Dedifferentiated amniotic fluid mesenchymal stem cell (primary cell): ENCODE results near the gene ITGB2.

Source experiments
- DNase-seq: peaks from one replicate; pipeline ENCODE4 v3.0.0-alpha.2; 2016; ENCODE audit errors: extremely low spot score

The ITGB2 gene

GRCh38 chr21:44955141-44955797, 34.6 kb upstream of the ITGB2 start:
- DNase-seq = no peak

DNA sequence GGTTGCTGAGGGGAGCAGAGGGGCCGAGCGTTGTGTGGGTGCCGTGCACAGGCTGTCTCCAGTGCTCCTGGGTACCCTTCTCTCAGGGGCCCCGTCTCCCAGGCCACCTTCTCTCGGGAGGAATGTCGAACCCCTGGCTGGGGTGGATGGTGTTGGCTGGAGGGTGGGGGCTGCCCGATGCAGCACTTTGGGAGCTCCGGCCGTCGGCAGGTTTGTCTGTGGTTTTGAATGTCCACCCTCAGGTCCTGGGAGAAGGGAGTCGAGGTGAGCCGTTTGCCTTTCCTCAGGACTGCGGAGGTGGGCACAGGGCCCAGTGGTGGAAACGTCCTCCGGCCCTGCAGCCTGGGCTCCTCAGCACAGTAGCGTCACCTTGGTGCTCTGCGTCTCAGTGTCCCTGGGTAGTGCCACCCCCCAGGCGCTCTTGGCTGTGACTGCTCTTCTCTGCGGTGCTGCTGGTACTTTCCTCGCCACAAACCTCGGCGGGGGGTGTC, 33.6 kb upstream of the ITGB2 start:
- DNase-seq = no peak

- no peak for DNase-seq
Measured at GRCh38 chr21:44953628-44954021, 32.9 kb upstream of the ITGB2 start.

DNA sequence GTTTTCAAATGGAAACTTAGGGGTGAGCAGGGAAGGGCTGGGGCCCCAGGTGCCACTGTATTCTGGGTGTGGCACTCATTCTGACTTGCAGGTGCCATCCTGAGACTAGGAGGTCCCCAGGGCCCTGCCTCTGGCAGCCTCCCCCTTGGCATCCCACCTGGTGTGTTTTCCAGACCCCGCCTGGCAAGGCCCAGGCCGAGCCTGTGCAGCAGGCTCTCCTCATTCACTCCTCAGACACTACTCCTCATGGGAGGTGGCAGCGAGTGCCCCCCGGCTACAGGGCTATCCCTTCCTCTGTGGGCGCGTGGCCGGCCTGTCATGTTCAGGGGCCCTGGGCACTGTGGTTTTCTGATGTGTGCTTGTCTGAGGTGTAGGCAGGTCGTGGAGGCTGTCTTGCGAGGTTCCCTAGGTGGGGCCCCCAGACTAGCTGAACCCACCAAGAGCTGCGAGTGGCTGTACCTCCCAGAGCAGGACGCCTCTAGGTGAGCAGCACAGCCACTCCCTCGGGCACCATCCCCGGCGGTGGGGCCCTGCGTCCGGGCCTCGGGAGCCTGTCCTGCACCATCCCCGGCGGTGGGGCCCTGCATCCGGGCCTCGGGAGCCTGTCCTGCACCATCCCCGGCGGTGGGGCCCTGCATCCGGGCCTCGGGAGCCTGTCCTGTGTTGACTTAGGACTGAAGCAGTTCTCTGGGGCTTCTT, 32.4 kb upstream of the ITGB2 start:
- DNase-seq = no peak

- DNase-seq = no peak
Measured at GRCh38 chr21:44952116-44952928, 31.6 kb upstream of the ITGB2 start.

- DNase-seq = no peak
Measured at GRCh38 chr21:44951186-44951915, 30.7 kb upstream of the ITGB2 start.

DNA sequence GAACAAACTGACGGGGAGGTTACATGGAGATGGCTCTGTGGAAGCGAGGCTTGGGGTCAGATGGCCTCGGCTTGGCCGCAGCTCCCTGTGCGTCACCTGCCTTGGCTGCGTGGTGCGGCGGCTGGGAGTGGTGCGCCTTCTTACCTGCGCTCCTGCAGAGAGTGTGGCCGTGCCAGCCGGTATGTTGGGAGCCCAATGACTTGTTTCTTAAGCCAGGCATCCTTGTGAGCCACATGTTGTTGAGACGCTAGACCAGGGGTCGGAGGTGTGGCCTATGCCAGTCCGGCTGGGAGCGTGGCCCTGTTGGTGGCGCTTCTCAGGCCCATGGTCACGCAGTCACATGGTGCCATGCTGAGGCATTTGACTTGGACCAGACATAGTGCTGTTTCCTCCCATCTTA, 29.7 kb upstream of the ITGB2 start:
- DNase-seq = no peak

GRCh38 chr21:44949779-44950198, 29.1 kb upstream of the ITGB2 start:
- peak; percentile 26 for DNase-seq

DNA sequence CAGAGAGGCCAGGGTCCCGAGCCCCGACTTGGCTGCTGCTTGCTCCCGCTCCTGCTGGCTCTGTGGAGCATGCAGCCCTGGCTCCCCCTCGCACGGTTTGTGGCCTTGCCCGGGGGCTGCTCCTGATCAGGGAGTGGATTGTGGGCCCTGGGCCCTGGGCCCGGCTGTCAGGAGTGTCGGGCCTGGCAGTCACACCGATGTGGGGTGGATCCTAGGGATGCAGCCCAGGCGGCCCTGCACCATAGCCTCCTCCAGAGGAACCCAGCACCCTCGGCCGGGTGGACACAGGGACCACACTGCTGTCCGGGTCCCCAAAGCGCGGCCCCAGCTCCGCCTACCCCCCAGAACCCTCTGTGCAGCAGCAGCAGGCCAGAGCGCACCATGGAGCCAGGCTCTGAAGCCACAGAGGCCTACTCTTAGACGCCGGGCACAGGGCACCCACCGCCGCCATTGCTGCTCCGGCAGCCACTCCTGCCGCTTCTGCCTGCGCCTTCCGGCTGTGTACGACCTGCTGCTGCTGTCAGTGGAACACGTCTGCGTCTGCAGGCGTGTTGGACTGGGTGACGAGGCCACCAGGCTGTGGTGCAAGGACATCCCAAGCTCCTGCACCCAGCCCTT, 28.6 kb upstream of the ITGB2 start:
- no peak for DNase-seq

- DNase-seq = no peak
Measured at GRCh38 chr21:44948426-44949120, 27.9 kb upstream of the ITGB2 start.

- DNase-seq = no peak
Measured at GRCh38 chr21:44947930-44948331, 27.2 kb upstream of the ITGB2 start.

GRCh38 chr21:44947111-44947929, 26.6 kb upstream of the ITGB2 start:
- DNase-seq = no peak

DNA sequence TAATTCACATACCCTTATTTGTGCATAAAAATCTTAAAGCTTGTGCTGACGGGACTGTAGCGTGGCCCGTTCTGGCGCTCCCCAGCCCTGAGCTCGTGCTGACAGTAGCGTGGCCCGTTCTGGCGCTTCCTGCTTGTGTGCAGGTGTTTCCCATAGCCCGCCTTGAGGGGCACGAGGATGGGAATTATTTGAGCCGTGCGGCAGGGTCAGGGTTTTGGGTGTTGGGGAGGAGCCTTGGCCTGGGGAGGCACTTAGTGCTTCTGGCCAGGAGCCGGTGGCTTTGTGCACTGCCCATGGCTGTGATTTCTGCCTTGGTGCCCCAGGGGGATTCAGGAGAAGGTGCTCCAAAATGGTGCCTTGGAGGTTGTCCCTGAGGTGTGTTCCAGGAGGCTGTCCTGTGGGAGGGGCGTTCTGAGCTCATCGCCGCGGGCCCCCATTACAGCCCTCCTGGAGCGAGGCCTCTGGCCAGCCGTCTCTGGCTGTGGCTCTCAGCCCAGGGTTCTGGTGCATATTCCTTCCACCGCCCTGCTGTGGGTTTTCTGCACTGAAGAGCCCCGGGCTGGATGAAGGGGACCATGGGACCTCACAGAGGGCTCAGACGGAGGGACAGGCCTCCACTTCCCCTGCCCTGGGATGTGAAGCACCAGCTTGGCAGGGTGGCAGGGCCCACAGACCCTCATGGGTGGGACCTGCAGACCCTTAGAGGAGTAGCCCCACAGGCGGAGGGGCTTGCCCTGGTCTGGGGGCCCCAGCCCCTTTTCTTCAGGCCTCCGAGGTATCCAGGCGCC, 25.7 kb upstream of the ITGB2 start:
- DNase-seq = no peak

GRCh38 chr21:44944596-44944995, 23.9 kb upstream of the ITGB2 start:
- no peak for DNase-seq

GRCh38 chr21:44943686-44944550, 23.2 kb upstream of the ITGB2 start:
- no peak for DNase-seq

DNA sequence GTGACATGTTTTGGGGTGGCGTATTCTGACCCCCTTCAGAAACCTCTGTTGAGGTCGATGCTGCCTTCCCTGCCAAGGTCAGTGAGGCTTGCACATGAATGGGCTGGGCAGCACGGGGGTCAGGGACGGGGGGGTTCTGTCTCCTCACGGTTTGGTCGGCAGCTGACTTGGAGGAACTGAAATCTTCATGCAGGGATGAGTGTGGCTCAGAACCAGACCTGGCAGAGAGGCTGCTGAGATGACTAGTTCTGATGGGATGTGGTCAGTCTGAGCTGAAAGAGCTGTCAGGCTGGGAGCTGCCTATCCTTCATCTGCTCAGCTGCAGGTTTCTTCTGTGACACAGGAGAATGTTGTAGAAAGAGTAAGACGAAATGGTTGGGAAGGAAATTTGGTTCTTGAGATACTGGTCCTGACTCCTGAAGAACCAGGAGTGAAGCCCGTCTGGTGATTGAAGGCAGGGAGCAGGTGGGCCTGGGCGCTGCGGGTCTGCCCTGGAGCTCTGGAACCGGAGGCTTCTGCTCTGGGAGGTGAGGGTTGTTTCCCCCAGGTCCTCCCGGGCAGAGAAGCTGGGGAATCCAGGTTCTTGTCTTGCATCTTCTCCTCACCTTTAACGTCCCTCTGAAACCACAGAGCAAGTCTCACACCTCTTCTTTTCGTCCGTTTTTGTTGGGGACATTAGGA, 22.4 kb upstream of the ITGB2 start:
- DNase-seq = no peak

- DNase-seq = no peak
Measured at GRCh38 chr21:44942566-44942965, 21.9 kb upstream of the ITGB2 start.

DNA sequence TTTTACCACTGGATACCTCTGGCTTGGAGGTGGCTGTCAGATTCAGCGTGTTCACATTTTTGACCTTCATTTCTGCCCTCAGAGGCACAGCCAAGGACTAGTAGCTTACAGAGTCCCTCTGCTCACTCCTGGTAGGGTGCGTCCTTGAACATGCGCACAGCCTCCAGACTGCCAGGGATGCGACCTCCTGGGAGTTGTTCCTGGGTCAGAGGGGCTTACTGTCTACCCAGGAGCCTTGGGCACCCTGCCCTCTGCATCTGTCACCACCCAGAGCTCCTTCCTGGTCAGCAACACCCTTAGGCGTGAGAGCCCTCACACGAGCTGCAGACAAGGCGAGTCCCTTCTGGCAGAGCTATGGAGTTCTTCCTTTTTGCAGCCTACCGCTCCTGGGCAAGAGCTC, 20.9 kb upstream of the ITGB2 start:
- no peak for DNase-seq
